Uterus (tissue), 4 donors: ENCODE data around the gene IL15RA. TPM values are rescaled to one million over a fixed set of nuclear protein-coding genes. Genes with fewer than 3 reads are reported as not detected.

Experiments
- DNase-seq, 2 donors: peaks; one replicate each; pipeline ENCODE4 v3.0.0-alpha.2; 2019 to 2020
- H3K27ac ChIP-seq, 2 donors: fragments of 200-600 bp; sonication (generic); 1 replicate in 1 of 2; 2 replicates in 1 of 2; pipeline ENCODE4 v1.5.1; 2016 to 2018
- H3K27me3 ChIP-seq, 2 donors: fragments of 200-600 bp; sonication (generic); one replicate each; pipeline ENCODE4 v1.5.1; 2018 to 2019; ENCODE audit warnings: control low read depth in 1 of 2
- H3K36me3 ChIP-seq, 2 donors: fragments of 200-600 bp; sonication (generic); one replicate each; pipeline ENCODE4 v1.5.1; 2019; ENCODE audit warnings: control low read depth in 1 of 2
- H3K4me1 ChIP-seq, 2 donors: fragments of 200-600 bp; sonication (generic); one replicate each; pipeline ENCODE4 v1.5.1; 2018 to 2019; ENCODE audit warnings: control low read depth in 1 of 2
- H3K4me3 ChIP-seq, 2 donors: fragments of 200-600 bp; sonication (generic); 1 replicate in 1 of 2; 2 replicates in 1 of 2; pipeline ENCODE4 v1.5.1; 2018 to 2019; ENCODE audit warnings: mild to moderate bottlenecking in 1 of 2
- H3K9me3 ChIP-seq, 2 donors: fragments of 200-600 bp; sonication (generic); one replicate each; pipeline ENCODE4 v1.5.1; 2019; ENCODE audit warnings: control low read depth in 1 of 2
- CTCF ChIP-seq, 4 experiments: fragments of 200-600 bp in 2 of 4; fragments of 450-650 bp in 2 of 4; sonication (generic) in 2 of 4; IDR thresholded peaks; one replicate each; pipeline ENCODE4 v1.5.1; 2016 to 2019; ENCODE audit warnings: antibody characterized with exemption in 4 of 4, mild to moderate bottlenecking in 2 of 4, moderate library complexity in 1 of 4
- POLR2A ChIP-seq, 2 donors: fragments of 450-650 bp; IDR thresholded peaks; one replicate each; pipeline ENCODE4 v1.6.1; 2016; ENCODE audit warnings: antibody characterized with exemption in 2 of 2, mild to moderate bottlenecking in 1 of 2, moderate library complexity in 1 of 2
- intact Hi-C: fragments of 100-400 bp; cut with DNase I; formaldehyde crosslinking; loops from one replicate; pipeline ENCODE4 v1.15.1; 2023; ENCODE audit warnings: low total_unique reads
- small RNA-seq: library from RNA; depleted of rRNA; stranded (forward); fragments of <200 nt; gene quantifications from one replicate; pipeline ENCODE3, GENCODE V24; 2016
- total RNA-seq, 4 donors: library from RNA; depleted of rRNA in 3 of 4; stranded (reverse); fragments of >200 nt in 3 of 4; gene quantifications; one replicate each; pipeline versions ENCODE4 v1.1.0 to v1.2.4, GENCODE V29; 2014 to 2023
- donor health status: DM: yes; HTN: yes; CAD: no.

IL15RA gene
- total RNA-seq, 4 donors from 2014 or later = 1.6 to 42.5 (median 31.9) TPM

- no peaks in the 10 kb centered on the region for H3K36me3 ChIP-seq
- H3K27ac ChIP-seq = no peak overlapping the region
- no peaks in the 10 kb centered on the region for H3K9me3 ChIP-seq
- DNase-seq = no peak
- no peak overlapping the region for H3K4me3 ChIP-seq
- H3K27me3 ChIP-seq = no peaks in the 10 kb centered on the region
- no peaks in the 10 kb centered on the region for H3K4me1 ChIP-seq
- TF ChIP-seq CTCF (IDR thresholded peaks at IDR 0.05) = no peak
- TF ChIP-seq POLR2A (IDR thresholded peaks at IDR 0.05) = no peak
- intact Hi-C loops = no loop called here
Measured at GRCh38 chr10:5904227-5904626, 73.1 kb downstream of the IL15RA start.

GRCh38 chr10:5903563-5903962, 73.8 kb downstream of the IL15RA start:
- Histone ChIP-seq H3K27me3 (no peaks in the 10 kb centered on the region), H3K4me3 (no peak overlapping the region), H3K4me1 (no peaks in the 10 kb centered on the region), H3K9me3 (no peaks in the 10 kb centered on the region), H3K36me3 (no peaks in the 10 kb centered on the region), H3K27ac (no peak overlapping the region)
- no peak for DNase-seq
- intact Hi-C loops = no loop called here
- TF ChIP-seq CTCF (IDR thresholded peaks at IDR 0.05) (no peak), POLR2A (IDR thresholded peaks at IDR 0.05) (no peak)

- Histone ChIP-seq H3K27me3 (no peaks in the 10 kb centered on the region), H3K9me3 (no peaks in the 10 kb centered on the region), H3K4me1 (no peaks in the 10 kb centered on the region), H3K36me3 (no peaks in the 10 kb centered on the region), H3K4me3 (no peak overlapping the region), H3K27ac (no peak overlapping the region)
- TF ChIP-seq POLR2A (IDR thresholded peaks at IDR 0.05) = no peak
- TF ChIP-seq CTCF (IDR thresholded peaks at IDR 0.05) = no peak
- no peak for DNase-seq
- intact Hi-C loops = no loop called here
Measured at GRCh38 chr10:5902511-5903274, 74.7 kb downstream of the IL15RA start.

Small RNA genes lying within 50 kb of the gene (small RNA-seq; reads per million reads assigned to genes)
- gene RF00397 = not detected

Other genes with a start within 250 kb of the IL15RA start
- gene GDI2, start 164.1 kb downstream of the IL15RA start, total RNA-seq = 100 to 1,000 TPM in 3 of 4 donors, 10 to 100 TPM in 1; 91.7 to 420 (median 185) TPM
- 10 to 100 TPM; 11.9 to 28.4 (median 17.8) TPM for gene ANKRD16, start 87.7 kb downstream of the IL15RA start, total RNA-seq
- gene FBH1, start 87.3 kb downstream of the IL15RA start, total RNA-seq = 100 to 1,000 TPM in 2 of 4 donors, 10 to 100 TPM in 2; 55.0 to 119 (median 85.8) TPM
- gene IL2RA, start 84.8 kb upstream of the IL15RA start, total RNA-seq = under 1 TPM in 2 of 4 donors, not detected in 2; 0.15 to 0.28 TPM
- 100 to 1,000 TPM in 3 of 4 donors, 10 to 100 TPM in 1; 64.4 to 163 (median 146) TPM for gene RBM17, start 111.5 kb upstream of the IL15RA start, total RNA-seq
- 10 to 100 TPM in 3 of 4 donors, 1 to 10 TPM in 1; 7.4 to 54.5 (median 14.7) TPM for gene PFKFB3, start 225.4 kb upstream of the IL15RA start, total RNA-seq